MM.1S (cell line): Measurements from ENCODE around the gene KIF24.

Experiments used
- CTCF ChIP-seq: fragments of 300-600 bp; sonication (generic); IDR thresholded peaks from 2 replicates; pipeline ENCODE4 v1.5.1; 2016; ENCODE audit warnings: antibody characterized with exemption, low read length, mixed read lengths
- EZH2 ChIP-seq: fragments of 300-600 bp; sonication (generic); optimal IDR thresholded peaks from 2 replicates; pipeline ENCODE3; 2017; ENCODE audit warnings: low read depth, mild to moderate bottlenecking, antibody characterized with exemption, low read length, mixed read lengths
- EZH2phosphoT487 ChIP-seq: fragments of 300-600 bp; sonication (generic); IDR thresholded peaks from 2 replicates; pipeline ENCODE4 v1.6.1; 2018; ENCODE audit warnings: antibody characterized with exemption, low read length

DNA sequence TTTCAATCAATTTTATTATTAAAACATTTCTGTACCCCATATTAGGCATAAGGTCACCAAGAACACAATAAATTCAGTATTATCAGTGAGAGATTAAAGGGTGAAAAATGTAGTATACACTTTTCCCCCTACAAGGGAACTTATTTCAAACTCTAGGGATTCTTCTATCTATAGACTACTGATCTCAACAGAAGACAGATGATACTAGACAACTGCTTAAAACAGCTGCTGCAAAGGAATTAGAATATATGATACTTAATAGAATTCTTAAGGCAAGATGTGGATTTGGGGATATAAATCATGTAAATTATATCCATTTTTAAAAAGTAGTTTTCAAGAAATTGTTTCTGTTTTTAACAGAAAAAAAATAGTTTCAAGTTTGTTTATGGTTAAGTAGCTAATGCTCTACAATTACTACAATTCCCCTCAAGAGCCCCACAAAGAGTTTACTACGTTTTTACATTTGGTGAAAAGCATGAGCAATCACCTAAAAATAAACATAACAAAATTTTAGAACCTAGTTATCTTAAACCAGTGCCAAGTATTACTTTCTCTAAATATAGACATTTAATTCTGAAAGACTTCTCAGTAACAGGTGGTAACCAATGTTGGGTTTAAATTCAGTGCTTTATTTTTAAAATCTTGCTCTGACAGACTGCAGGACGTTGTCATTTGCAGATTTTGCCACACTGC, 6.0 kb downstream of the KIF24 start:
- TF ChIP-seq CTCF = no peak
- no peak for TF ChIP-seq EZH2phosphoT487
- no peak for TF ChIP-seq EZH2
